Sigmoid colon (tissue), 4 donors: Measurements from ENCODE around the gene KLHL7.

Source experiments
- POLR2AphosphoS5 ChIP-seq, 4 donors: sonication (generic); formaldehyde crosslinking; IDR thresholded peaks; one replicate each; pipeline ENCODE4 v1.6.1; 2017; ENCODE audit warnings: antibody characterized with exemption in 4 of 4
- TF ChIP-seq, protein P1 (sequence below), 4 experiments: fragments of 450-650 bp in 3 of 4; fragments of 200-600 bp in 1 of 4; IDR thresholded peaks; one replicate each; pipeline ENCODE4 v1.5.1; 2016 to 2019; ENCODE audit warnings: antibody characterized with exemption in 4 of 4, mild to moderate bottlenecking in 3 of 4, moderate library complexity in 2 of 4

DNA sequence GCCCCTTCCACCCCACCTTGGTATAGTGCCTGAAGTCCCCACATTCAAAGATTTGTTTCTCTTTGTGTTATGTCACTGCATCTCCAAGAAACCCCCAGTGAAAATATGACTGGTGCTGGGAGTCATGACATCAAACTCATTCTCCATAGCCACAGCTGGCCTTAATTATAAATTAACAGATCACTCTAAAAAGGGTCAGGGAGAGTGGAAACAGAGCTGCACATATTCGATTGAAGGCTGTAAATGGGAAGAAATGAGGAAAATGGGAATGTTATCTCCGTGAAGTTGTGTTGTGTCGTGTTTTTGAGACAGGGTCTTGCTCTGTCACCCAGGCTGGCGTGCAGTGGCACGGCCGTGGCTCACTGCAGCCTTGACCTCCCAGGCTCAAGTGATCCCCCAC, 52.1 kb downstream of the KLHL7 start:
- TF ChIP-seq, protein P1, sequence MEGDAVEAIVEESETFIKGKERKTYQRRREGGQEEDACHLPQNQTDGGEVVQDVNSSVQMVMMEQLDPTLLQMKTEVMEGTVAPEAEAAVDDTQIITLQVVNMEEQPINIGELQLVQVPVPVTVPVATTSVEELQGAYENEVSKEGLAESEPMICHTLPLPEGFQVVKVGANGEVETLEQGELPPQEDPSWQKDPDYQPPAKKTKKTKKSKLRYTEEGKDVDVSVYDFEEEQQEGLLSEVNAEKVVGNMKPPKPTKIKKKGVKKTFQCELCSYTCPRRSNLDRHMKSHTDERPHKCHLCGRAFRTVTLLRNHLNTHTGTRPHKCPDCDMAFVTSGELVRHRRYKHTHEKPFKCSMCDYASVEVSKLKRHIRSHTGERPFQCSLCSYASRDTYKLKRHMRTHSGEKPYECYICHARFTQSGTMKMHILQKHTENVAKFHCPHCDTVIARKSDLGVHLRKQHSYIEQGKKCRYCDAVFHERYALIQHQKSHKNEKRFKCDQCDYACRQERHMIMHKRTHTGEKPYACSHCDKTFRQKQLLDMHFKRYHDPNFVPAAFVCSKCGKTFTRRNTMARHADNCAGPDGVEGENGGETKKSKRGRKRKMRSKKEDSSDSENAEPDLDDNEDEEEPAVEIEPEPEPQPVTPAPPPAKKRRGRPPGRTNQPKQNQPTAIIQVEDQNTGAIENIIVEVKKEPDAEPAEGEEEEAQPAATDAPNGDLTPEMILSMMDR (IDR thresholded peaks at IDR 0.05), result no peak
- TF ChIP-seq POLR2AphosphoS5 (IDR thresholded peaks at IDR 0.05), result no peak
